Neural progenitor cell (in vitro differentiated cells): ENCODE results near the gene MAT1A. TPM values are rescaled to one million over a fixed set of nuclear protein-coding genes. Genes with fewer than 3 reads are reported as not detected.

ENCODE experiments used
- DNase-seq: peaks from one replicate; pipeline ENCODE4 v3.0.0-alpha.2; 2016; ENCODE audit warnings: low spot score
- H2AFZ ChIP-seq: fragments of 200-600 bp; sonication (generic); replicated peaks from 2 replicates; pipeline ENCODE4 v1.6.1; 2016; ENCODE audit warnings: antibody characterized with exemption
- H3F3A ChIP-seq: fragments of 200-600 bp; sonication (generic); 2 replicates; pipeline ENCODE4 v1.6.1; 2016; ENCODE audit warnings: antibody characterized with exemption, low read depth
- H3K27ac ChIP-seq: fragments of 200-600 bp; sonication (generic); 2 replicates; pipeline ENCODE4 v1.5.1; 2016; ENCODE audit warnings: mild to moderate bottlenecking
- H3K27me3 ChIP-seq: fragments of 200-600 bp; sonication (generic); 2 replicates; pipeline ENCODE4 v1.6.1; 2016; ENCODE audit warnings: mild to moderate bottlenecking, moderate library complexity
- H3K36me3 ChIP-seq: fragments of 200-600 bp; sonication (generic); 2 replicates; pipeline ENCODE4 v1.5.1; 2016
- H3K4me1 ChIP-seq: fragments of 200-600 bp; sonication (generic); 2 replicates; pipeline ENCODE4 v1.6.1; 2016; ENCODE audit warnings: mixed run types
- H3K4me2 ChIP-seq: fragments of 200-600 bp; sonication (generic); 2 replicates; pipeline ENCODE4 v1.6.1; 2016
- H3K4me3 ChIP-seq: fragments of 200-600 bp; sonication (generic); 2 replicates; pipeline ENCODE4 v1.5.1; 2016
- H3K79me2 ChIP-seq: fragments of 200-600 bp; sonication (generic); 2 replicates; pipeline ENCODE4 v1.6.1; 2016; ENCODE audit warnings: low read depth
- H3K9ac ChIP-seq: fragments of 200-600 bp; sonication (generic); 2 replicates; pipeline ENCODE4 v1.6.1; 2016
- H3K9me3 ChIP-seq: fragments of 200-600 bp; sonication (generic); 2 replicates; pipeline ENCODE4 v1.5.1; 2016; ENCODE audit warnings: low read depth
- H4K20me1 ChIP-seq: fragments of 200-600 bp; sonication (generic); 2 replicates; pipeline ENCODE4 v1.6.1; 2016; ENCODE audit warnings: low read depth
- H3K27ac Mint-ChIP-seq: 3 replicates; pipeline ENCODE4 v1.8.0; 2021; ENCODE audit warnings: mixed read lengths
- H3K27me3 Mint-ChIP-seq: 2 replicates; pipeline ENCODE4 v1.8.0; 2022; ENCODE audit warnings: low read depth, mild to moderate bottlenecking, inconsistent platforms, moderate library complexity, mixed read lengths; ENCODE audit not compliant: insufficient read depth
- H3K36me3 Mint-ChIP-seq: 3 replicates; pipeline ENCODE4 v1.8.0; 2021; ENCODE audit warnings: mixed read lengths
- H3K4me1 Mint-ChIP-seq: 3 replicates; pipeline ENCODE4 v1.8.0; 2021; ENCODE audit warnings: mixed read lengths
- H3K4me3 Mint-ChIP-seq: 3 replicates; pipeline ENCODE4 v1.8.0; 2021; ENCODE audit warnings: mild to moderate bottlenecking, moderate library complexity, mixed read lengths
- H3K9me3 Mint-ChIP-seq: 3 replicates; pipeline ENCODE4 v1.8.0; 2020; ENCODE audit warnings: mixed read lengths
- EZH2 ChIP-seq: fragments of 200-600 bp; sonication (generic); IDR thresholded peaks from 2 replicates; pipeline ENCODE4 v1.6.1; 2017; ENCODE audit warnings: antibody characterized with exemption, mild to moderate bottlenecking, moderate library complexity
- EZH2phosphoT487 ChIP-seq: fragments of 200-600 bp; sonication (generic); IDR thresholded peaks from 2 replicates; pipeline ENCODE4 v1.6.1; 2017; ENCODE audit warnings: antibody characterized with exemption
- total RNA-seq: library from RNA; depleted of rRNA; stranded (reverse); fragments of >200 nt; gene quantifications from 2 replicates; pipeline ENCODE4 v1.2.3, GENCODE V29; 2015; ENCODE audit warnings: low replicate concordance
- TF ChIP-seq, protein P1 (sequence below): fragments of 200-600 bp; sonication (generic); IDR thresholded peaks from 2 replicates; pipeline ENCODE4 v1.5.1; 2017; ENCODE audit warnings: antibody characterized with exemption, mild to moderate bottlenecking

Gene MAT1A
- total RNA-seq, 1 donor from 2014 or later, result not detected

DNA sequence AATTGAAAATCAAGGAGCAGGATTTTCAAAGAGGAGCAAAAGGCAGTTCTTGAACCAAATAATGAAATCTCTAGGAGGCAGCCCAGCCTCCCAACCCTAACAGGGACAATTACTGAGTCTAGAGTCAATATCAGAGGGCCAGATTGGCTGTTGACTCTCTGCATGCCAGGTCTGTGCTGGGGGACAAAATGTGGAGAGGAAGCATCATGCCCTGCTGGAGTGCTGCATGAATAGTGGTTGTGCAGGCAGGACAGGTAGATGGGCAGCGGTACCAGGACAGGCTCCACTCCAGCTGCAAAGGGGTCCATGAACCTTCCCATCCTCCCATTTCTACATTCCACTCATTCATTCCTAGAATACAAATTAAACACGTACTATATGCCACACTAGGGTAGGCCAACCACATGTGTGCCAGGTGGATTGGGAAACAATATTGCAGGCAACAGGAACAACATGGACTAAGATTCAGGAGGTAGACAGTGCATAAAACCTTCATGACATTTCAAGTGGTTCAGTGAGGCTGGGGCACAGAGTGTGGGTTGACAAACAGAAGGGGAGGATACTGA is 30.4 kb upstream of the MAT1A start:
- Histone ChIP-seq H3K36me3 (no peaks in the 10 kb centered on the region), H3K9ac (no peak overlapping the region), H3K4me1 (peaks cover 16% of the 10 kb centered on the region), H3K27me3 (no peaks in the 10 kb centered on the region), H2AFZ (no peak overlapping the region), H3K4me2 (no peak overlapping the region), H3K9me3 (no peaks in the 10 kb centered on the region), H3F3A (peaks cover 5% of the 10 kb centered on the region), H4K20me1 (no peaks in the 10 kb centered on the region), H3K79me2 (no peaks in the 10 kb centered on the region), H3K27ac (no peak overlapping the region), H3K4me3 (no peak overlapping the region)
- TF ChIP-seq EZH2phosphoT487, result no peak
- TF ChIP-seq EZH2, result no peak
- TF ChIP-seq, protein P1, sequence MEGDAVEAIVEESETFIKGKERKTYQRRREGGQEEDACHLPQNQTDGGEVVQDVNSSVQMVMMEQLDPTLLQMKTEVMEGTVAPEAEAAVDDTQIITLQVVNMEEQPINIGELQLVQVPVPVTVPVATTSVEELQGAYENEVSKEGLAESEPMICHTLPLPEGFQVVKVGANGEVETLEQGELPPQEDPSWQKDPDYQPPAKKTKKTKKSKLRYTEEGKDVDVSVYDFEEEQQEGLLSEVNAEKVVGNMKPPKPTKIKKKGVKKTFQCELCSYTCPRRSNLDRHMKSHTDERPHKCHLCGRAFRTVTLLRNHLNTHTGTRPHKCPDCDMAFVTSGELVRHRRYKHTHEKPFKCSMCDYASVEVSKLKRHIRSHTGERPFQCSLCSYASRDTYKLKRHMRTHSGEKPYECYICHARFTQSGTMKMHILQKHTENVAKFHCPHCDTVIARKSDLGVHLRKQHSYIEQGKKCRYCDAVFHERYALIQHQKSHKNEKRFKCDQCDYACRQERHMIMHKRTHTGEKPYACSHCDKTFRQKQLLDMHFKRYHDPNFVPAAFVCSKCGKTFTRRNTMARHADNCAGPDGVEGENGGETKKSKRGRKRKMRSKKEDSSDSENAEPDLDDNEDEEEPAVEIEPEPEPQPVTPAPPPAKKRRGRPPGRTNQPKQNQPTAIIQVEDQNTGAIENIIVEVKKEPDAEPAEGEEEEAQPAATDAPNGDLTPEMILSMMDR, result no peak
- Mint-ChIP-seq H3K9me3 (no peaks in the 10 kb centered on the region), H3K27ac (no peak overlapping the region), H3K4me3 (no peak overlapping the region), H3K36me3 (no peaks in the 10 kb centered on the region), H3K27me3 (peaks cover 2% of the 10 kb centered on the region), H3K4me1 (peaks cover 11% of the 10 kb centered on the region)
- no peak for DNase-seq

DNA sequence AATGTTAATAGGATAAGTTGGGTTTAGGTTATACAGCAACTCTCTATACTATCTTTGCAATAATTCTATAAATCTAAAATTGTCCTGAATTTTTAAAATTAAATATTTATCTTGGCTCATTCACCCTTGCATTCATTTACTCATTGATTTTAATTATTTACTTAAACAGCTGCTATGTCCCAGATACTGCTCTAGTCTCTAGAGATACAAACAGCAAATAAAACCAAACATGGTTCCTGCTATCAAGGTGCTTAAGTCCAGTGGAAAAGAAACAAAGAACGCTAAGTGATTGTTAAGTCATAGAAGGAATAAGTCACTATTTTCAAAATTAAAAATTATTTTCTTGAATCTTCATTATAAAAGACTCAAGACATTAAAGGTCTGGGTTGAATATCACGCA is 29.9 kb upstream of the MAT1A start:
- peaks cover 16% of the 10 kb centered on the region for H3K4me1 ChIP-seq
- Mint-ChIP-seq H3K36me3 (no peaks in the 10 kb centered on the region), H3K9me3 (no peaks in the 10 kb centered on the region), H3K27ac (no peak overlapping the region), H3K4me1 (peaks cover 11% of the 10 kb centered on the region), H3K4me3 (no peak overlapping the region), H3K27me3 (peaks cover 2% of the 10 kb centered on the region)
- H3K9ac ChIP-seq, result no peak overlapping the region
- no peak overlapping the region for H2AFZ ChIP-seq
- H3K4me3 ChIP-seq, result no peak overlapping the region
- TF ChIP-seq, protein P1, result no peak
- TF ChIP-seq EZH2 (no peak), EZH2phosphoT487 (no peak)
- H3K36me3 ChIP-seq, result no peaks in the 10 kb centered on the region
- DNase-seq, result no peak
- no peak overlapping the region for H3K4me2 ChIP-seq
- H3K79me2 ChIP-seq, result no peaks in the 10 kb centered on the region
- no peaks in the 10 kb centered on the region for H3K27me3 ChIP-seq
- no peak overlapping the region for H3K27ac ChIP-seq
- no peaks in the 10 kb centered on the region for H4K20me1 ChIP-seq
- H3K9me3 ChIP-seq, result no peaks in the 10 kb centered on the region
- peaks cover 5% of the 10 kb centered on the region for H3F3A ChIP-seq

GRCh38 chr10:80318742-80319141 is 29.3 kb upstream of the MAT1A start:
- H3K79me2 ChIP-seq, result no peaks in the 10 kb centered on the region
- H3K9me3 ChIP-seq, result no peaks in the 10 kb centered on the region
- H3K27ac ChIP-seq, result no peak overlapping the region
- no peak for DNase-seq
- peaks cover 5% of the 10 kb centered on the region for H3F3A ChIP-seq
- H3K4me3 ChIP-seq, result no peak overlapping the region
- peaks cover 11% of the 10 kb centered on the region for H3K4me1 Mint-ChIP-seq
- TF ChIP-seq, protein P1, result no peak
- no peak overlapping the region for H3K27ac Mint-ChIP-seq
- no peak overlapping the region for H2AFZ ChIP-seq
- H3K36me3 Mint-ChIP-seq, result no peaks in the 10 kb centered on the region
- peaks cover 2% of the 10 kb centered on the region for H3K27me3 Mint-ChIP-seq
- peaks cover 16% of the 10 kb centered on the region for H3K4me1 ChIP-seq
- no peaks in the 10 kb centered on the region for H4K20me1 ChIP-seq
- H3K36me3 ChIP-seq, result no peaks in the 10 kb centered on the region
- no peak overlapping the region for H3K4me3 Mint-ChIP-seq
- no peaks in the 10 kb centered on the region for H3K27me3 ChIP-seq
- H3K9ac ChIP-seq, result no peak overlapping the region
- H3K9me3 Mint-ChIP-seq, result no peaks in the 10 kb centered on the region
- no peak overlapping the region for H3K4me2 ChIP-seq
